Natural killer cell (primary cell): ENCODE results near the gene RRP36. TPM values are rescaled to one million over a fixed set of nuclear protein-coding genes. Genes with fewer than 3 reads are reported as not detected.

ENCODE experiments used
- ATAC-seq, 3 donors: fragments of 150-1000 bp in 2 of 3; fragments of 200-7000 bp in 1 of 3; cut with Tn5 transposase; 1 replicate in 1 of 3; 2 replicates in 2 of 3; pipeline ENCODE4 v1.10.0; 2021; ENCODE audit warnings: mild to moderate bottlenecking in 2 of 3, moderate library complexity in 2 of 3
- DNase-seq, 2 donors: peaks; one replicate each; pipeline versions ENCODE4 v3.0.0 to v3.0.0-alpha.2; 2013 to 2021; ENCODE audit warnings: mixed read lengths in 1 of 2
- H3K27ac ChIP-seq: one replicate; pipeline ENCODE4 v1.5.1; 2013; ENCODE audit warnings: mild to moderate bottlenecking, low read length
- H3K27me3 ChIP-seq: one replicate; pipeline ENCODE4 v1.6.1; 2013; ENCODE audit warnings: low read length; ENCODE audit not compliant: control insufficient read depth, insufficient read depth
- H3K36me3 ChIP-seq: one replicate; pipeline ENCODE4 v1.6.1; 2013; ENCODE audit warnings: low read length; ENCODE audit not compliant: control insufficient read depth, insufficient read depth
- H3K4me1 ChIP-seq: one replicate; pipeline ENCODE4 v1.6.1; 2013; ENCODE audit warnings: low read length; ENCODE audit not compliant: control insufficient read depth, insufficient read depth
- H3K4me3 ChIP-seq: one replicate; pipeline ENCODE4 v1.5.1; 2013; ENCODE audit warnings: low read length
- H3K9me3 ChIP-seq: one replicate; pipeline ENCODE4 v1.6.1; 2013; ENCODE audit warnings: low read length; ENCODE audit not compliant: control insufficient read depth, insufficient read depth
- H3K27ac Mint-ChIP-seq, 2 donors: one replicate each; pipeline ENCODE4 v1.8.0; 2022; ENCODE audit warnings: mild to moderate bottlenecking in 2 of 2, mixed read lengths in 2 of 2, moderate library complexity in 1 of 2
- H3K27me3 Mint-ChIP-seq, 2 donors: one replicate each; pipeline ENCODE4 v1.8.0; 2022; ENCODE audit warnings: low read depth in 2 of 2, mixed read lengths in 2 of 2
- H3K36me3 Mint-ChIP-seq: one replicate; pipeline ENCODE4 v1.8.0; 2022; ENCODE audit warnings: mixed read lengths
- H3K4me1 Mint-ChIP-seq, 2 donors: one replicate each; pipeline ENCODE4 v1.8.0; 2022; ENCODE audit warnings: mixed read lengths in 2 of 2
- H3K4me3 Mint-ChIP-seq: one replicate; pipeline ENCODE4 v1.8.0; 2022; ENCODE audit warnings: mild to moderate bottlenecking, moderate library complexity, mixed read lengths
- H3K9me3 Mint-ChIP-seq, 2 donors: one replicate each; pipeline ENCODE4 v1.8.0; 2022; ENCODE audit warnings: mixed read lengths in 2 of 2
- WGBS: methylation state at CpG from one replicate; pipeline ENCODE4 v1.1.7; 2013; ENCODE audit warnings: missing lambda C conversion rate; ENCODE audit not compliant: insufficient coverage; 5-methylcytosine and 5-hydroxymethylcytosine counted together
- intact Hi-C: fragments of 100-400 bp; cut with micrococcal nuclease; formaldehyde crosslinking; loops from one replicate; pipeline ENCODE4 v1.14.2; 2022
- total RNA-seq, 4 donors: library from RNA; stranded (reverse); fragments of 120-200 nt in 1 of 4; gene quantifications; one replicate each; pipeline versions ENCODE4 v1.2.3 to v1.2.4, GENCODE V29; 2013 to 2022
- TF ChIP-seq, protein P1 (sequence below): fragments of 200-600 bp; IDR thresholded peaks from one replicate; pipeline ENCODE4 v1.8.0; 2022; ENCODE audit warnings: antibody characterized with exemption

The RRP36 gene
- total RNA-seq, 3 donors from 2014 or later (not counting 1 experiment from before 2014, with no cell fraction given), result 33.1 to 43.9 (median 38.7) TPM

DNA sequence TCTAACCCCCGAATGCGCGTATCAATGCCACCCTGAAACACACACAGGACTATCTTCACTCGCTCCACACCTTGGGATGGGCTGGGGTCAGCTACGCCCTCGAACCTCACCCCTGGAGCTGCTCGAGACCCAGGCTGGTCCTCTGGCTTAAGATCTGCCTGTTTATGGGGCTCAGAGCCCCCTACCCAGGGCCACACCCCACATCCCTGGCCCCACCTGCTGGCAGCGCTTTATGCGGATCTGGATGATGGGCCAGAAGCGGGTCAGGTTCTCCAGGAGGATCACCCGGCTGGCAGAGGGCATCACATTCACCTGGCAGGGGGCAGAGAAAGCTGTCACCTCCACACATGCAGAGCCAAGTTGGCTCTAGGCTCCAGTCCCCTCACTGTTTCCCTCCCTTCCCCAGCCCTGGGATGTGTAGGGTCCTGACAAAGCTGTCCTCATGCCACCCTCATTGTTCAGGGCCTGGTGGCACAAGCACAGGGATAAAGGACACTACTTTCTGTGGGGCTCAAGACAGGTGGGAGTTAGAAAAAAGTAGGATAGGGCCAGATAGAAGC is 24.0 kb downstream of the RRP36 start:
- no peak overlapping the region for H3K4me3 Mint-ChIP-seq

DNA sequence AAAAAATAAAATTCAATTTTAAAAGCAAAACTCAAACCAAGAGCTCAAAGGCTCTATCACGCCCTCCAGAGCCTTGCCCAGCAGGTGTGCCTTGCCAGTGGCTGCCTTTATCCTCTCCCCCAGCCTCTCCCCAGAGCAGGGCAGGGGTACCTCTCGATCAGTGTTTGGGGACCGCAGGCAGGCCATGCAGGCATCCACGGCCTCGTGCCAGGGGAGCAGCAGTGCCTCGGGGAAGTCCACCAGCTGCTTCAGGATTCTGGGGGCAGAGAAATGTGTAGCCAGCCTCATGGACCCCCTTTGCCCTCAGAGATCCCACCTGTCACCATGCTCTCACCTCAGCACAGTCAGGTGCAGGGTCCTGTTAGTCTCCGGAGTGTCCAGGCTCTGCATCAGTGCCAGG is 26.6 kb downstream of the RRP36 start:
- no peaks in the 10 kb centered on the region for H3K36me3 Mint-ChIP-seq
- no peaks in the 10 kb centered on the region for H3K27me3 Mint-ChIP-seq
- 94% methylated on average over 7 of the region's 7 CpGs for WGBS
- Histone ChIP-seq H3K36me3 (peaks cover 27% of the 10 kb centered on the region), H3K27me3 (no peaks in the 10 kb centered on the region), H3K9me3 (no peaks in the 10 kb centered on the region), H3K4me3 (no peak overlapping the region), H3K27ac (no peak overlapping the region), H3K4me1 (peaks cover 9% of the 10 kb centered on the region)
- no peak overlapping the region for H3K4me3 Mint-ChIP-seq
- DNase-seq (no peak), ATAC-seq (no peak)
- H3K27ac Mint-ChIP-seq, result no peak overlapping the region
- no peaks in the 10 kb centered on the region for H3K9me3 Mint-ChIP-seq
- intact Hi-C loops, result no loop called here
- peaks cover 15 to 23% of the 10 kb centered on the region in 2 donors for H3K4me1 Mint-ChIP-seq
- TF ChIP-seq, protein P1, sequence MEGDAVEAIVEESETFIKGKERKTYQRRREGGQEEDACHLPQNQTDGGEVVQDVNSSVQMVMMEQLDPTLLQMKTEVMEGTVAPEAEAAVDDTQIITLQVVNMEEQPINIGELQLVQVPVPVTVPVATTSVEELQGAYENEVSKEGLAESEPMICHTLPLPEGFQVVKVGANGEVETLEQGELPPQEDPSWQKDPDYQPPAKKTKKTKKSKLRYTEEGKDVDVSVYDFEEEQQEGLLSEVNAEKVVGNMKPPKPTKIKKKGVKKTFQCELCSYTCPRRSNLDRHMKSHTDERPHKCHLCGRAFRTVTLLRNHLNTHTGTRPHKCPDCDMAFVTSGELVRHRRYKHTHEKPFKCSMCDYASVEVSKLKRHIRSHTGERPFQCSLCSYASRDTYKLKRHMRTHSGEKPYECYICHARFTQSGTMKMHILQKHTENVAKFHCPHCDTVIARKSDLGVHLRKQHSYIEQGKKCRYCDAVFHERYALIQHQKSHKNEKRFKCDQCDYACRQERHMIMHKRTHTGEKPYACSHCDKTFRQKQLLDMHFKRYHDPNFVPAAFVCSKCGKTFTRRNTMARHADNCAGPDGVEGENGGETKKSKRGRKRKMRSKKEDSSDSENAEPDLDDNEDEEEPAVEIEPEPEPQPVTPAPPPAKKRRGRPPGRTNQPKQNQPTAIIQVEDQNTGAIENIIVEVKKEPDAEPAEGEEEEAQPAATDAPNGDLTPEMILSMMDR, result no peak

More for the DNA sequence above, 24.0 kb downstream of the RRP36 start:
- DNase-seq, result no peak
- H3K36me3 ChIP-seq, result peaks cover 34% of the 10 kb centered on the region
- intact Hi-C loops, result no loop called here
- H3K27ac ChIP-seq, result no peak overlapping the region
- TF ChIP-seq, protein P1, result no peak
- no peaks in the 10 kb centered on the region for H3K9me3 ChIP-seq
- 95% methylated on average over 11 of the region's 11 CpGs for WGBS
- Mint-ChIP-seq H3K27me3 (no peaks in the 10 kb centered on the region), H3K4me1 (peaks cover under 1 to 1% of the 10 kb centered on the region in 2 donors), H3K36me3 (no peaks in the 10 kb centered on the region), H3K27ac (no peak overlapping the region), H3K9me3 (no peaks in the 10 kb centered on the region)
- no peak for ATAC-seq
- H3K27me3 ChIP-seq, result no peaks in the 10 kb centered on the region
- no peaks in the 10 kb centered on the region for H3K4me1 ChIP-seq
- no peak overlapping the region for H3K4me3 ChIP-seq

DNA sequence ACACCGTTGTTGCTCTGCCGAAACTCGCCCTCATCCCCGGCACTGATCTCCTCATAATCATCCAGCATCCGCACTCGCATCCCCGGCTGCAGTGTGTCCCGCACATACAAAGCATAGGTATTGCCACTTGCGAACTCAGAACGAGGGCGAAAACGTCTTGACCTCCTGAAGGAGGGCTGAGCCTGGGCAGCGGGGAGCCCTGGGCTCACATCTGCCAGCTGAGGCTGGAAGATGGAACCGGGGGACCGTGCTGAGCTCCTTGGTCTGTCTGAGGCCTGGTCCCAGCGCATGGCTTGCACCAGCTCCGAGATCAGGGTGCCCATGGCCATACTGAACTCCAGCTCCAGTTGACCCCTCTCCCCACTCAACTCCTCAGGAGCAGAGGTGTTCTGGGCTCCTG is 29.6 kb downstream of the RRP36 start:
- peaks cover 14% of the 10 kb centered on the region for H3K36me3 ChIP-seq
- Mint-ChIP-seq H3K4me1 (peaks cover 27 to 39% of the 10 kb centered on the region in 2 donors), H3K27me3 (no peaks in the 10 kb centered on the region), H3K36me3 (no peaks in the 10 kb centered on the region), H3K27ac (peak overlapping the region in 1 of 2 donors; percentile 2), H3K4me3 (no peak overlapping the region), H3K9me3 (no peaks in the 10 kb centered on the region)
- peaks cover 20% of the 10 kb centered on the region for H3K4me1 ChIP-seq
- no peak for DNase-seq
- no peaks in the 10 kb centered on the region for H3K9me3 ChIP-seq
- H3K27me3 ChIP-seq, result no peaks in the 10 kb centered on the region
- H3K4me3 ChIP-seq, result no peak overlapping the region
- no peak overlapping the region for H3K27ac ChIP-seq
- TF ChIP-seq, protein P1, result no peak
- ATAC-seq, result no peak
- 97% methylated on average over 17 of the region's 17 CpGs for WGBS
- intact Hi-C loops, result no loop called here
